Stimulated activated CD8-positive, alpha-beta memory T cell treated with anti-CD3 and anti-CD28 coated beads, Interleukin-7, amount 100 ng/mL, for 4 hours (primary cell): Measurements from ENCODE around the gene BATF3.

Experiments
- DNase-seq, 2 donors: peaks; one replicate each; pipeline ENCODE4 v3.0.0-alpha.2; 2020; ENCODE audit warnings: low read depth in 2 of 2

BATF3 gene

GRCh38 chr1:212703991-212704564, 4.4 kb upstream of the BATF3 start:
- no peak for DNase-seq

- no peak for DNase-seq
Observed at GRCh38 chr1:212702672-212703071, 3.0 kb upstream of the BATF3 start.

- DNase-seq, result no peak
Observed at GRCh38 chr1:212701910-212702309, 2.3 kb upstream of the BATF3 start.

GRCh38 chr1:212700892-212701819, 1.5 kb upstream of the BATF3 start:
- peak; percentile 29 to 39 for DNase-seq

- peak; percentile 59 to 83 for DNase-seq
Observed at GRCh38 chr1:212700223-212700891, 717 bp upstream of the BATF3 start.

- DNase-seq, result peak; percentile 12 to 38
Observed at GRCh38 chr1:212699104-212699624, 476 bp downstream of the BATF3 start.

- DNase-seq, result no peak
Observed at GRCh38 chr1:212698467-212699103, 1.1 kb downstream of the BATF3 start.

- DNase-seq, result no peak
Observed at GRCh38 chr1:212696721-212697331, 2.8 kb downstream of the BATF3 start.

GRCh38 chr1:212692774-212693644, 6.6 kb downstream of the BATF3 start:
- no peak for DNase-seq

GRCh38 chr1:212691561-212692071, 8.0 kb downstream of the BATF3 start:
- DNase-seq, result no peak

GRCh38 chr1:212690816-212691403, 8.7 kb downstream of the BATF3 start:
- no peak for DNase-seq

- no peak for DNase-seq
Observed at GRCh38 chr1:212689758-212690529, 9.7 kb downstream of the BATF3 start.

GRCh38 chr1:212689196-212689725, 10.4 kb downstream of the BATF3 start:
- DNase-seq, result no peak

- DNase-seq, result no peak
Observed at GRCh38 chr1:212688341-212689047, 11.1 kb downstream of the BATF3 start.

- no peak for DNase-seq
Observed at GRCh38 chr1:212687811-212688210, 11.8 kb downstream of the BATF3 start.

- DNase-seq, result no peak
Observed at GRCh38 chr1:212686591-212686990, 13.0 kb downstream of the BATF3 start.

GRCh38 chr1:212686069-212686468, 13.6 kb downstream of the BATF3 start:
- DNase-seq, result no peak

GRCh38 chr1:212685429-212685828, 14.2 kb downstream of the BATF3 start:
- no peak for DNase-seq
